ENCODE data around the gene CKMT2.
A peak's percentile ranks its signal among the peaks of the same experiment; 100 is the strongest.

The CKMT2 gene

GRCh38 chr5:81216152-81216551 is 17.0 kb upstream of the CKMT2 start:
- DNase-seq, result no peak

- DNase-seq, result no peak
These were observed 13.7 kb upstream of the CKMT2 start for GRCh38 chr5:81219389-81219788.

- DNase-seq, result no peak
These were observed 10.8 kb upstream of the CKMT2 start for GRCh38 chr5:81222285-81222684.

GRCh38 chr5:81225463-81225862 is 7.7 kb upstream of the CKMT2 start:
- no peak for DNase-seq

GRCh38 chr5:81226286-81226685 is 6.8 kb upstream of the CKMT2 start:
- DNase-seq, result no peak

GRCh38 chr5:81226949-81227348 is 6.2 kb upstream of the CKMT2 start:
- no peak for DNase-seq

- no peak for DNase-seq
These were observed 5.0 kb upstream of the CKMT2 start for GRCh38 chr5:81228084-81228483.

- DNase-seq, result no peak
These were observed 2.7 kb upstream of the CKMT2 start for GRCh38 chr5:81230416-81230815.

- peak in 5 of 14 donors; percentile 27 to 90 (median 39) for DNase-seq
These were observed 550 bp upstream of the CKMT2 start for GRCh38 chr5:81232464-81233079.

- DNase-seq, result no peak
These were observed 1.2 kb downstream of the CKMT2 start for GRCh38 chr5:81234299-81234698.

GRCh38 chr5:81234801-81235200 is 1.7 kb downstream of the CKMT2 start:
- peak in 1 of 14 donors; percentile 13 for DNase-seq

GRCh38 chr5:81235287-81236072 is 2.4 kb downstream of the CKMT2 start:
- peak in 2 of 14 donors; percentile 9 to 76 for DNase-seq

- DNase-seq, result no peak
These were observed 5.3 kb downstream of the CKMT2 start for GRCh38 chr5:81238460-81238859.

GRCh38 chr5:81239613-81240012 is 6.5 kb downstream of the CKMT2 start:
- peak in 4 of 14 donors; percentile 8 to 36 (median 20) for DNase-seq

- DNase-seq, result no peak
These were observed 7.9 kb downstream of the CKMT2 start for GRCh38 chr5:81241001-81241400.

- DNase-seq, result peak in 1 of 14 donors; percentile 6
These were observed 9.0 kb downstream of the CKMT2 start for GRCh38 chr5:81241961-81242648.

GRCh38 chr5:81242906-81243436 is 9.8 kb downstream of the CKMT2 start:
- peak in 2 of 14 donors; percentile 10 to 50 for DNase-seq

GRCh38 chr5:81244451-81244850 is 11.3 kb downstream of the CKMT2 start:
- DNase-seq, result no peak

GRCh38 chr5:81245871-81246235 is 12.7 kb downstream of the CKMT2 start:
- DNase-seq, result no peak

- no peak for DNase-seq
These were observed 13.6 kb downstream of the CKMT2 start for GRCh38 chr5:81246697-81247096.

GRCh38 chr5:81247441-81247972 is 14.4 kb downstream of the CKMT2 start:
- DNase-seq, result peak in 1 of 14 donors; percentile 19

GRCh38 chr5:81249240-81249639 is 16.1 kb downstream of the CKMT2 start:
- DNase-seq, result no peak

GRCh38 chr5:81250004-81250403 is 16.9 kb downstream of the CKMT2 start:
- no peak for DNase-seq

Measured in C1 segment of cervical spinal cord (tissue), 14 donors.